Peyer's patch (tissue), 4 donors: ENCODE results near the gene DENND2A. TPM values are rescaled to one million over a fixed set of nuclear protein-coding genes. Genes with fewer than 3 reads are reported as not detected.
"Not testable (repeated sequence)": the region's sequence is repeated elsewhere in the genome, so short reads cannot be mapped to it uniquely, and the experiment has no call there.

Experiments
- DNase-seq, 3 donors: peaks; one replicate each; pipeline ENCODE4 v3.0.0-alpha.2; 2017 to 2019
- H3K27ac ChIP-seq, 4 donors: fragments of 200-600 bp; sonication (generic); one replicate each; pipeline ENCODE4 v1.5.1; 2016 to 2019
- H3K27me3 ChIP-seq, 2 donors: fragments of 200-600 bp; sonication (generic); one replicate each; pipeline ENCODE4 v1.5.1; 2019
- H3K36me3 ChIP-seq, 3 donors: fragments of 200-600 bp; sonication (generic); one replicate each; pipeline ENCODE4 v1.5.1; 2016 to 2019
- H3K4me1 ChIP-seq, 4 donors: fragments of 200-600 bp; sonication (generic); one replicate each; pipeline ENCODE4 v1.5.1; 2016 to 2019
- H3K4me3 ChIP-seq, 4 donors: fragments of 200-600 bp; sonication (generic); 1 replicate in 3 of 4; 2 replicates in 1 of 4; pipeline ENCODE4 v1.5.1; 2016 to 2019; ENCODE audit warnings: mild to moderate bottlenecking in 1 of 4
- H3K9me3 ChIP-seq, 4 donors: fragments of 200-600 bp; sonication (generic); one replicate each; pipeline ENCODE4 v1.5.1; 2016 to 2019; ENCODE audit warnings: mild to moderate bottlenecking in 1 of 4
- POLR2A ChIP-seq, 2 donors: fragments of 450-650 bp; IDR thresholded peaks; one replicate each; pipeline ENCODE4 v1.5.1; 2017; ENCODE audit warnings: antibody characterized with exemption in 2 of 2, mild to moderate bottlenecking in 2 of 2, moderate library complexity in 2 of 2
- total RNA-seq, 4 donors: library from RNA; depleted of rRNA; stranded (reverse); fragments of >200 nt; gene quantifications; one replicate each; pipeline ENCODE4 v1.1.0, GENCODE V29; 2016
- TF ChIP-seq, protein P1 (sequence below), 6 experiments: fragments of 450-650 bp in 4 of 6; fragments of 200-600 bp in 2 of 6; sonication (generic) in 1 of 6; IDR thresholded peaks; one replicate each; pipeline ENCODE4 v1.5.1; 2017 to 2019; ENCODE audit warnings: antibody characterized with exemption in 6 of 6, mild to moderate bottlenecking in 3 of 6, moderate library complexity in 1 of 6

Gene DENND2A
- total RNA-seq, 4 donors from 2014 or later: 1.6 to 44.6 (median 8.3) TPM

DNA sequence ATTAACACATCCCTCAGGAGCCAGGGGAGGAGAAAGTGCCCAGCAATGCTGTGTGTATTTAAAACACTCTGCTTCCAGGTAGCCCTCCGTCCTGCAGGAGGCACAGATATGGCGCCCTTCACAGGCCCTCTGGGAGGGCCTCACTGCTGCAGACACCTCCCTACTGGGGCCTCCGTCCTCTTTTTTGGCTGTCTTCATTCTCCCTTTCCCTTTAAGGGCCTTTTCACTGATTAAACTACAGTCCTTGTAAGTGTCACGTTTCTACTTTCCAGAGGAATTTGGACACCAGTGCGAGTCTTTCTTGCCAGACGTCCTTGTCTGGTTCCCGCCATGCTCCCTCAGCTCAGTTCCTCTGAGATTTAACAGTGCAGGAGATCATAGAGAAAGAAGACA, 121.6 kb downstream of the DENND2A start:
- H3K36me3 ChIP-seq: no peaks in the 10 kb centered on the region
- H3K9me3 ChIP-seq: no peaks in the 10 kb centered on the region
- H3K4me3 ChIP-seq: peak overlapping the region in 1 of 4 donors; percentile 17
- H3K4me1 ChIP-seq: peaks cover 0 to 20% (median 2%) of the 10 kb centered on the region in 4 donors
- H3K27ac ChIP-seq: peak overlapping the region in 3 of 4 donors; percentile 60 to 85 (median 81)
- TF ChIP-seq, protein P1, sequence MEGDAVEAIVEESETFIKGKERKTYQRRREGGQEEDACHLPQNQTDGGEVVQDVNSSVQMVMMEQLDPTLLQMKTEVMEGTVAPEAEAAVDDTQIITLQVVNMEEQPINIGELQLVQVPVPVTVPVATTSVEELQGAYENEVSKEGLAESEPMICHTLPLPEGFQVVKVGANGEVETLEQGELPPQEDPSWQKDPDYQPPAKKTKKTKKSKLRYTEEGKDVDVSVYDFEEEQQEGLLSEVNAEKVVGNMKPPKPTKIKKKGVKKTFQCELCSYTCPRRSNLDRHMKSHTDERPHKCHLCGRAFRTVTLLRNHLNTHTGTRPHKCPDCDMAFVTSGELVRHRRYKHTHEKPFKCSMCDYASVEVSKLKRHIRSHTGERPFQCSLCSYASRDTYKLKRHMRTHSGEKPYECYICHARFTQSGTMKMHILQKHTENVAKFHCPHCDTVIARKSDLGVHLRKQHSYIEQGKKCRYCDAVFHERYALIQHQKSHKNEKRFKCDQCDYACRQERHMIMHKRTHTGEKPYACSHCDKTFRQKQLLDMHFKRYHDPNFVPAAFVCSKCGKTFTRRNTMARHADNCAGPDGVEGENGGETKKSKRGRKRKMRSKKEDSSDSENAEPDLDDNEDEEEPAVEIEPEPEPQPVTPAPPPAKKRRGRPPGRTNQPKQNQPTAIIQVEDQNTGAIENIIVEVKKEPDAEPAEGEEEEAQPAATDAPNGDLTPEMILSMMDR (IDR thresholded peaks at IDR 0.05): no peak
- no peak for TF ChIP-seq POLR2A (IDR thresholded peaks at IDR 0.05)
- DNase-seq: no peak
- no peaks in the 10 kb centered on the region for H3K27me3 ChIP-seq

DNA sequence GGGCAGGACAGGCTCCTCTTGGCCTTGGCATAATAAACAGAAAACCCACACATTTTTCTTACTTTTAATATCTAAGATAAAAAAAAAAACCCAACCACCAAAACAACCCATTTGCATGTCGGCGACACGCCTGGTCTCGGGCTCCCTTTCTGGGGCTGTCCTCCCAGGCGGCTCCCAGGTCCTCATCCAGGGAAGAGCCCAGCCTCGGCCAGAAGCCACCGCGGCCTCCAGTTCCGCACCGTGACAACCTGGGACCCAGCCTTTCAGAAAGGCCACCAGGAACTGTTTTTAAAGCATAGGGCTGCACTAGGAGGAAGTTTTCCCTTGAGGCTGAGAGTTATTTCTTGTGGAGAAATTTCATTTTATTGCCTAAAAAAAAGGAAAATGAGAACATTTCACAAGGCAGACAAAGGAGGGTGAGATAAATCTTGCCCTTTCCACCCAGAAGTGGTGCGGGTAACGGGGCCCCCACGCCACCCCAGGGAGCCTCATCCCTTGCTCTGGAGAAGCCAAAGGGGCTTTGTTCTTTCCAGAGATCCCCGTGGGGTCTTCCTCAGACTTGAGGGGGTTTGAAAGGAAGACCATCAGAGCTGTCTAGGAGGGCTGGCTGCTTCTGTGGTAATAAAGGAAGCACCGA, 122.1 kb downstream of the DENND2A start:
- no peaks in the 10 kb centered on the region for H3K9me3 ChIP-seq
- peak overlapping the region in 3 of 4 donors; percentile 60 to 85 (median 81) for H3K27ac ChIP-seq
- DNase-seq: no peak
- peaks cover 0 to 20% (median 2%) of the 10 kb centered on the region in 4 donors for H3K4me1 ChIP-seq
- peak overlapping the region in 1 of 4 donors; percentile 17 for H3K4me3 ChIP-seq
- TF ChIP-seq, protein P1 (IDR thresholded peaks at IDR 0.05): no peak
- no peak for TF ChIP-seq POLR2A (IDR thresholded peaks at IDR 0.05)
- no peaks in the 10 kb centered on the region for H3K27me3 ChIP-seq
- H3K36me3 ChIP-seq: no peaks in the 10 kb centered on the region

DNA sequence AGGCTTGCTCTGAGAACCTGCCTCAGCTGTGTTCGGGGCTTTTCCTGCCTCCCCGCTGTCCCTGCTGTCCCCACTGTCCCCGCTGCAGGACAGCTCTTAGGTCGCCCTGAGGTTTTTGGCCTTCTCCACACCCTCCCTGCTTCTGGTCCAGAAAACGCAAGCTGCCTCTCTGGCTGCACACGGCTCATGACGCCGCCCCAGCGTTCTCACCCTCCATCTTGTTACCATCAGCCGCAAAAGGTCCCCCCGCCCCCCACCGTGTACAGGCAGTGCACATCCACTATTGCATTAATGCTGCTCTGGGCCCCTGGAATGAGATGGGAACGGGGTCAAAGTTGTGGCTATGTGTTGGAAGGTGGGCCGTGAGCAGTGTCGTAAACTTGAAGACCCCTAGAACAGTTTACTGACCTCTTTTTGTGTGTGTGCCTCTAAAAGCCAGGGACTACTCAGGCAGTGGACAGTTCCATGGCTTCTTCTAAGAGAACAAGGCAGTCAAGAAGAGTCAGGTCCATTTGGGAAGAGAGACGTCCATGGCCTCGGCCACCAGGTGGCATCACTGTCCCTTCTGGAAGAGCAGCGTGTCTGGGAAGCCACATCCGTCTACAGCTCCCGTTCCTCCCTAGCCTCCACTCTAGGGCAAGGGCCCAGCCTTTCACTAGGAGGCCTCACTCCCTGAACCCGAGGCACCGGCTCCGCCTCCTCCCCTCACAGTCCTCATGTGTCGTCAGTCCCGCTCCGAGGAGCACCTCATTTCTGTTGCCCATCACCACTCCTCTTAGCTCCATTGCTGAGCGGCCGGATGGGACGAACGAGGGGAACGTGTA, 122.9 kb downstream of the DENND2A start:
- peak overlapping the region in 3 of 4 donors; percentile 10 to 81 (median 60) for H3K27ac ChIP-seq
- H3K4me3 ChIP-seq: no peak overlapping the region
- H3K27me3 ChIP-seq: no peaks in the 10 kb centered on the region
- no peaks in the 10 kb centered on the region for H3K36me3 ChIP-seq
- TF ChIP-seq POLR2A (IDR thresholded peaks at IDR 0.05): no peak
- TF ChIP-seq, protein P1 (IDR thresholded peaks at IDR 0.05): peak in 5 of 6 experiments; percentile 31 to 94 (median 86)
- peaks cover 0 to 20% (median 2%) of the 10 kb centered on the region in 4 donors for H3K4me1 ChIP-seq
- no peaks in the 10 kb centered on the region for H3K9me3 ChIP-seq
- DNase-seq: peak; percentile 75 to 95 (median 94)

DNA sequence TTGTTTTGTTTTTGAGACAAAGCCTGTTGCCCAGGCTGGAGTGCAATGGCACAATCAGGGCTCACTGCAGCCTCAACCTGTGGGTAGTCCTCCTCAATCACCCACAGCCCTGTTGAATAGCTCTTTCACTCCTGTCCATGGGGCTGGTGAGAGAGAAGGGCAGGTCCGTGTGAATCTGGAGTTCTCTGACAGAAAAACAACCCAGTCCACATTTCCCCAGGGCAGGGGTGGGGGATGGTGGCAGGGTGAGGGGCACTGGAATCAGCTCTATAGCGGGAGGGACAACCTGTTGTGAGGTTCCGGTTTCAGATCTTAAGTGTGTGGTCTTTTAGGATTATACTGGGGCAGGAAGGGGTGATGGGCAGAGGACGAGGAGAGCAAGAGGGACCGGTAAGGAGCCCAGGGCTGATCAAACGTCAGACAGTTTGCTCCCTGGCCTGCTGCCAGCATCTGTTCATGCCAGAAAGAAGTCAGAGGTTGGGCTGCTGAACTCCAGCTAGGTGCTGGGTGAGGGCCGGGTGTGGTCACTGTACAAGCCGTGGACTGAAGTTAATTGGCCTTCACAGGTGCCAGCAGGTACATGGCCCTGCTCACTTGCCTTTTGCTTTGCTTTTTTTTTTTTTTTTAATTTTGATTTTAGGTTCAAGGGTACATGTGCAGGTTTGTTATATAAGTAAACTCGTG, 128.2 kb downstream of the DENND2A start:
- DNase-seq: peak in 2 of 3 donors; percentile 94
- Histone ChIP-seq H3K4me1 (peaks cover 0 to 14% (median 0%) of the 10 kb centered on the region in 4 donors), H3K36me3 (no peaks in the 10 kb centered on the region), H3K27me3 (no peaks in the 10 kb centered on the region), H3K9me3 (no peaks in the 10 kb centered on the region), H3K4me3 (no peak overlapping the region), H3K27ac (peak overlapping the region in 3 of 4 donors; percentile 44 to 90 (median 74))
- TF ChIP-seq POLR2A (IDR thresholded peaks at IDR 0.05): no peak
- TF ChIP-seq, protein P1 (IDR thresholded peaks at IDR 0.05): no peak

DNA sequence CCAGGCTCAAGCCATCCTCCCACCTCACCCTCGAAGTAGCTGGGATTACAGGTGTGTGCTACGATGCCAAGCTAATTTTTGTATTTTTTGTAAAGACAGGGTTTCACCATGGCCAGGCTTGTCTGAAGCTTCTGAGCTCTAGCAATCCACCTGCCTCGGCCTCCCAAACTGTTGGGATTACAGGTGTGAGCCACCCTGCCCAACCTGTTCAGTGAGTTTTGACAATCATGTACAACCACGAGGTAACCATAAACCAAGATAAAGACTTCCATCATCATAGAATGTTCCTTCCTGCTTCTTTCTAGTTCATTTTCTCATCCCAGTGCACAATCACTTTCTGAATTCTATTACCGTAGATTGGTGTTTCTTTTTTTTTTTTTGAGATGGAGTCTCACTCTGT, 130.8 kb downstream of the DENND2A start:
- Histone ChIP-seq H3K4me3 (no peak overlapping the region), H3K27ac (peak overlapping the region in 1 of 4 donors; percentile 17), H3K4me1 (peaks cover 0 to 14% (median 0%) of the 10 kb centered on the region in 4 donors), H3K9me3 (no peaks in the 10 kb centered on the region), H3K36me3 (no peaks in the 10 kb centered on the region), H3K27me3 (no peaks in the 10 kb centered on the region)
- TF ChIP-seq, protein P1 (IDR thresholded peaks at IDR 0.05): no peak
- TF ChIP-seq POLR2A (IDR thresholded peaks at IDR 0.05): no peak
- DNase-seq: peak in 1 of 3 donors; percentile 72

DNA sequence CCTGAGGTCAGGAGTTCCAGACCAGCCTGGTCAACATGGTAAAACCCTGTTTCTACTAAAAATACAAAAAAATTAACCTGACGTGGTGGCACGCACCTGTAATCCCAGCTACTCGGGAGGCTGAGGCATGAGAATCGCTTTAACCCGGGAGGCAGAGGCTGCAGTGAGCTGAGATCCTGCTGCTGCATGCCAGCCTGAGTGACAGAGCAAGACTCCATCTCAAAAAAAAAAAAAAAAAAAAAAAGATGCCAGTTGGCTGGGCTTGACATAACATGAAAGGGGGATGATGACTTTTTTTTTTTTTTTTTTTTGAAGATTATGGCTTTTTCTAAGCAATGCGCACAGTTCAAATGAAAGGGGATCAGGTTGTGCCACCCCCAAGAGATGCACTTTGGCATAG, 133.1 kb downstream of the DENND2A start:
- H3K9me3 ChIP-seq, H3K27me3 ChIP-seq, H3K36me3 ChIP-seq, H3K4me3 ChIP-seq, DNase-seq: not testable (repeated sequence)
- H3K27ac ChIP-seq: peak overlapping the region in 1 of 4 donors; percentile 54
- peaks cover 0 to 14% (median 0%) of the 10 kb centered on the region in 4 donors for H3K4me1 ChIP-seq
